ENCODE data around the gene TIMM23.
"Not testable (repeated sequence)": the region's sequence is repeated elsewhere in the genome, so short reads cannot be mapped to it uniquely, and the experiment has no call there.

TIMM23 gene

GRCh38 chr10:45972106-45972812, at the start of gene TIMM23:
Gene TIMM23 (plus strand): TSS chr10:45972489. CDS start chr10:45972625, 136 bp downstream.
- H3K4me3 ChIP-seq (ENCODE audit: low read length), result peak within 1 kb of the TSS; percentile 100

GRCh38 chr10:45926790-45927189, 45.5 kb upstream of the TIMM23 start:
- H3K4me3 ChIP-seq (ENCODE audit: low read length), result not testable (repeated sequence)

- not testable (repeated sequence) for H3K4me3 ChIP-seq (ENCODE audit: low read length)
Measured at GRCh38 chr10:45931305-45931704, 41.0 kb upstream of the TIMM23 start.

GRCh38 chr10:45934788-45935187, 37.5 kb upstream of the TIMM23 start:
- H3K4me3 ChIP-seq (ENCODE audit: low read length), result not testable (repeated sequence)

GRCh38 chr10:45939176-45939697, 33.1 kb upstream of the TIMM23 start:
- not testable (repeated sequence) for H3K4me3 ChIP-seq (ENCODE audit: low read length)

GRCh38 chr10:45941196-45941595, 31.1 kb upstream of the TIMM23 start:
- not testable (repeated sequence) for H3K4me3 ChIP-seq (ENCODE audit: low read length)

GRCh38 chr10:45945476-45945875, 26.8 kb upstream of the TIMM23 start:
- not testable (repeated sequence) for H3K4me3 ChIP-seq (ENCODE audit: low read length)

GRCh38 chr10:45947363-45947762, 24.9 kb upstream of the TIMM23 start:
- H3K4me3 ChIP-seq (ENCODE audit: low read length), result not testable (repeated sequence)

GRCh38 chr10:45948801-45949200, 23.5 kb upstream of the TIMM23 start:
- not testable (repeated sequence) for H3K4me3 ChIP-seq (ENCODE audit: low read length)

GRCh38 chr10:45954367-45954766, 17.9 kb upstream of the TIMM23 start:
- H3K4me3 ChIP-seq (ENCODE audit: low read length), result not testable (repeated sequence)

- H3K4me3 ChIP-seq (ENCODE audit: low read length), result not testable (repeated sequence)
Measured at GRCh38 chr10:45956634-45957033, 15.7 kb upstream of the TIMM23 start.

- H3K4me3 ChIP-seq (ENCODE audit: low read length), result not testable (repeated sequence)
Measured at GRCh38 chr10:45957928-45958327, 14.4 kb upstream of the TIMM23 start.

- H3K4me3 ChIP-seq (ENCODE audit: low read length), result not testable (repeated sequence)
Measured at GRCh38 chr10:45962686-45963452, 9.4 kb upstream of the TIMM23 start.

- H3K4me3 ChIP-seq (ENCODE audit: low read length), result peak overlapping the region; percentile 100
Measured at GRCh38 chr10:45971019-45971418, 1.3 kb upstream of the TIMM23 start.

GRCh38 chr10:45971742-45972105, 565 bp upstream of the TIMM23 start:
- H3K4me3 ChIP-seq (ENCODE audit: low read length), result peak overlapping the region; percentile 100

- H3K4me3 ChIP-seq (ENCODE audit: low read length), result peak overlapping the region; percentile 100
Measured at GRCh38 chr10:45972813-45973169, 502 bp downstream of the TIMM23 start.

GRCh38 chr10:45974041-45974440, 1.8 kb downstream of the TIMM23 start:
- H3K4me3 ChIP-seq (ENCODE audit: low read length), result not testable (repeated sequence)

GRCh38 chr10:45978554-45978953, 6.3 kb downstream of the TIMM23 start:
- not testable (repeated sequence) for H3K4me3 ChIP-seq (ENCODE audit: low read length)

GRCh38 chr10:45981367-45981766, 9.1 kb downstream of the TIMM23 start:
- H3K4me3 ChIP-seq (ENCODE audit: low read length), result not testable (repeated sequence)

- H3K4me3 ChIP-seq (ENCODE audit: low read length), result not testable (repeated sequence)
Measured at GRCh38 chr10:45983538-45984186, 11.4 kb downstream of the TIMM23 start.

- not testable (repeated sequence) for H3K4me3 ChIP-seq (ENCODE audit: low read length)
Measured at GRCh38 chr10:45984473-45984872, 12.2 kb downstream of the TIMM23 start.

- H3K4me3 ChIP-seq (ENCODE audit: low read length), result not testable (repeated sequence)
Measured at GRCh38 chr10:45985590-45985989, 13.3 kb downstream of the TIMM23 start.

Measured in GM08714 (cell line).